Globus pallidus (tissue), 1 donor: ENCODE measurements around the gene DESI1.
"Not testable (repeated sequence)": the region's sequence is repeated elsewhere in the genome, so short reads cannot be mapped to it uniquely, and the experiment has no call there.

Source experiments
- DNase-seq: peaks from one replicate; pipeline ENCODE4 v3.0.0-alpha.2; 2015; ENCODE audit warnings: low spot score

The DESI1 gene

GRCh38 chr22:41585898-41586297 is 34.9 kb downstream of the DESI1 start:
- no peak for DNase-seq

- DNase-seq: no peak
These were observed 36.0 kb downstream of the DESI1 start for GRCh38 chr22:41584881-41585280.

GRCh38 chr22:41582694-41583093 is 38.1 kb downstream of the DESI1 start:
- no peak for DNase-seq

GRCh38 chr22:41579997-41580355 is 40.9 kb downstream of the DESI1 start:
- no peak for DNase-seq

- DNase-seq: no peak
These were observed 41.4 kb downstream of the DESI1 start for GRCh38 chr22:41579297-41579996.

GRCh38 chr22:41578818-41579217 is 42.0 kb downstream of the DESI1 start:
- DNase-seq: no peak

- DNase-seq: no peak
These were observed 42.7 kb downstream of the DESI1 start for GRCh38 chr22:41578114-41578513.

GRCh38 chr22:41576877-41577276 is 44.0 kb downstream of the DESI1 start:
- no peak for DNase-seq

GRCh38 chr22:41575533-41575932 is 45.3 kb downstream of the DESI1 start:
- no peak for DNase-seq

- no peak for DNase-seq
These were observed 45.9 kb downstream of the DESI1 start for GRCh38 chr22:41574847-41575381.

GRCh38 chr22:41573677-41574076 is 47.2 kb downstream of the DESI1 start:
- no peak for DNase-seq

GRCh38 chr22:41572305-41572704 is 48.5 kb downstream of the DESI1 start:
- DNase-seq: not testable (repeated sequence)

- DNase-seq: no peak
These were observed 49.1 kb downstream of the DESI1 start for GRCh38 chr22:41571786-41572185.

GRCh38 chr22:41570221-41570620 is 50.6 kb downstream of the DESI1 start:
- DNase-seq: no peak

GRCh38 chr22:41568811-41569210 is 52.0 kb downstream of the DESI1 start:
- DNase-seq: no peak

- DNase-seq: no peak
These were observed 53.4 kb downstream of the DESI1 start for GRCh38 chr22:41567512-41567768.

GRCh38 chr22:41565403-41566054 is 55.3 kb downstream of the DESI1 start:
- no peak for DNase-seq

- DNase-seq: no peak
These were observed 56.3 kb downstream of the DESI1 start for GRCh38 chr22:41564563-41564962.

- DNase-seq: no peak
These were observed 57.7 kb downstream of the DESI1 start for GRCh38 chr22:41563051-41563711.

- DNase-seq: no peak
These were observed 58.4 kb downstream of the DESI1 start for GRCh38 chr22:41562461-41562860.

- no peak for DNase-seq
These were observed 59.1 kb downstream of the DESI1 start for GRCh38 chr22:41561788-41562187.

- no peak for DNase-seq
These were observed 59.5 kb downstream of the DESI1 start for GRCh38 chr22:41561335-41561734.

- DNase-seq: no peak
These were observed 60.8 kb downstream of the DESI1 start for GRCh38 chr22:41560095-41560471.
